ENCODE measurements around the gene BRAT1.

DNA sequence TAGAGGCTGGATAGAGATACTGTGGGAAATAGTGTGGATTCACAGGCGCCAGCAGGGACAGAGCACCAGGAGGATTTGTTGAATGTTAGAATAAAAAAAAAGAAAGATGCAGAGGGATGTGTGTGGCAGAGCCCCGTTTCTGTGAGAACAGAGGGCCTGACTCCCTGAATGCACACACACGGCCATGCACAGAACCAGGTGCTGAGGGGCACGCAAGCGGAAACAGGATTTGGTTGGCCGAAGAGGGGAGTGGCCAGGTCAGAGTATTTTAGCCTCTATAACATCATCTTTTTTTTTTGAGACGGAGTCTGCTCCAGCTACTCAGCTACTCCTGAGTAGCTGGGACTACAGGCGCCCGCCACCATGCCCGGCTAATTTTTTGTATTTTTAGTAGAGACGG lies 25.3 kb upstream of the BRAT1 start:
- TF ChIP-seq, protein P1, sequence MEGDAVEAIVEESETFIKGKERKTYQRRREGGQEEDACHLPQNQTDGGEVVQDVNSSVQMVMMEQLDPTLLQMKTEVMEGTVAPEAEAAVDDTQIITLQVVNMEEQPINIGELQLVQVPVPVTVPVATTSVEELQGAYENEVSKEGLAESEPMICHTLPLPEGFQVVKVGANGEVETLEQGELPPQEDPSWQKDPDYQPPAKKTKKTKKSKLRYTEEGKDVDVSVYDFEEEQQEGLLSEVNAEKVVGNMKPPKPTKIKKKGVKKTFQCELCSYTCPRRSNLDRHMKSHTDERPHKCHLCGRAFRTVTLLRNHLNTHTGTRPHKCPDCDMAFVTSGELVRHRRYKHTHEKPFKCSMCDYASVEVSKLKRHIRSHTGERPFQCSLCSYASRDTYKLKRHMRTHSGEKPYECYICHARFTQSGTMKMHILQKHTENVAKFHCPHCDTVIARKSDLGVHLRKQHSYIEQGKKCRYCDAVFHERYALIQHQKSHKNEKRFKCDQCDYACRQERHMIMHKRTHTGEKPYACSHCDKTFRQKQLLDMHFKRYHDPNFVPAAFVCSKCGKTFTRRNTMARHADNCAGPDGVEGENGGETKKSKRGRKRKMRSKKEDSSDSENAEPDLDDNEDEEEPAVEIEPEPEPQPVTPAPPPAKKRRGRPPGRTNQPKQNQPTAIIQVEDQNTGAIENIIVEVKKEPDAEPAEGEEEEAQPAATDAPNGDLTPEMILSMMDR (IDR thresholded peaks at IDR 0.05), result no peak
- TF ChIP-seq POLR2A (IDR thresholded peaks at IDR 0.05), result no peak
